ENCODE results near the gene C17orf67. TPM values are rescaled to one million over a fixed set of nuclear protein-coding genes. Genes with fewer than 3 reads are reported as not detected.

The C17orf67 gene
- total and polyA plus RNA-seq, 2 of the 13 experiments (the other 11 are each of a cell fraction or from before 2014, with no cell fraction given), result 0.41 to 0.86 TPM

DNA sequence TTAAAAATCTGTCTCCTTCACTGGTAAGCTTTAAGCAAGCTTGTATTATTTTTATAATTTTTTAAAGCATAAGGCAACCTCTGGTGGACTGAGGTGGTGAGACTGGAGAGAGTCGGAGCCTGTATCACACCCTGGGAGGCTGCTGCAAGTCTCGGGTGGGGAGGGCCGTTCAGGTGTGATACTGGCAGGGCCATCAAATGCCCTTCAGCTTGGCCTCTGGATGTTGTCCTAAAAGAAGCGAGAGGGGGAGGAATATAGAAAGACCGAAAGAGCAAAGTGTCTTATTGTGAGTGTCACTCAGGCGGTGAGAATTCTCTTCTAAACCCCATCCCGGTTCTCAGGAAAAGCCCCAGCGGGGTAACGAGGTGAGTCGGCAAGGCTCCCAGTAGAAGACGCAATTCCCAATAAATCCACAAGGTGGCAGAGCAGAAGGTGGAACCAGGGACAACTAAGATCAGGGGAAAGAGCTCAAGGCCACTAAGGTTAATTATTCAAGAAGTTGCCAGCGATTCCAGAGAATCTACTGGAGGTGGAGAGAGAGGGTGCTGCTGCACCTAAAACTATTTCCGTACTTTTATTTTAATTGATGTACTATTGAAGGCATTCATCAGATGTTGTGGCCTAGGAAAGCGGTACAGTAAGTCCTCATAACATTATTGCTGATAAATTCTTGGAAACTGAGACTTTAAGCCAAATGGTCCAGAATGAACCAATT, 14.1 kb downstream of the C17orf67 start (continued):
- no peak; the same call in 1 of the 2 replicates for TF ChIP-seq HMG20B (CRISPR knock-in tag; conservative IDR thresholded peaks at IDR 0.05)
- peak; percentile 85; the same call in 1 of the 2 replicates for TF ChIP-seq REPIN1 (CRISPR knock-in tag; IDR thresholded peaks at IDR 0.05; ENCODE audit: borderline replicate concordance, low read depth)
- TF ChIP-seq, protein P1, sequence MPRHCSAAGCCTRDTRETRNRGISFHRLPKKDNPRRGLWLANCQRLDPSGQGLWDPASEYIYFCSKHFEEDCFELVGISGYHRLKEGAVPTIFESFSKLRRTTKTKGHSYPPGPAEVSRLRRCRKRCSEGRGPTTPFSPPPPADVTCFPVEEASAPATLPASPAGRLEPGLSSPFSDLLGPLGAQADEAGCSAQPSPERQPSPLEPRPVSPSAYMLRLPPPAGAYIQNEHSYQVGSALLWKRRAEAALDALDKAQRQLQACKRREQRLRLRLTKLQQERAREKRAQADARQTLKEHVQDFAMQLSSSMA (CRISPR knock-in tag; IDR thresholded peaks at IDR 0.05), result no peak
- TF ChIP-seq MAFK (conservative IDR thresholded peaks at IDR 0.05 in 1 of 2, IDR thresholded peaks at IDR 0.05 in 1 of 2; ENCODE audit: low read length in 2 of 2), result no peak
- no peak for TF ChIP-seq SP2 (CRISPR knock-in tag; IDR thresholded peaks at IDR 0.05)
- TF ChIP-seq ZNF670 (CRISPR knock-in tag; IDR thresholded peaks at IDR 0.05; ENCODE audit: borderline replicate concordance), result no peak
- peak; percentile 65 for TF ChIP-seq NR2F6 (IDR thresholded peaks at IDR 0.05)
- peak; percentile 75 for TF ChIP-seq NR2F6 (CRISPR knock-in tag; IDR thresholded peaks at IDR 0.05)
- TF ChIP-seq, protein P2, sequence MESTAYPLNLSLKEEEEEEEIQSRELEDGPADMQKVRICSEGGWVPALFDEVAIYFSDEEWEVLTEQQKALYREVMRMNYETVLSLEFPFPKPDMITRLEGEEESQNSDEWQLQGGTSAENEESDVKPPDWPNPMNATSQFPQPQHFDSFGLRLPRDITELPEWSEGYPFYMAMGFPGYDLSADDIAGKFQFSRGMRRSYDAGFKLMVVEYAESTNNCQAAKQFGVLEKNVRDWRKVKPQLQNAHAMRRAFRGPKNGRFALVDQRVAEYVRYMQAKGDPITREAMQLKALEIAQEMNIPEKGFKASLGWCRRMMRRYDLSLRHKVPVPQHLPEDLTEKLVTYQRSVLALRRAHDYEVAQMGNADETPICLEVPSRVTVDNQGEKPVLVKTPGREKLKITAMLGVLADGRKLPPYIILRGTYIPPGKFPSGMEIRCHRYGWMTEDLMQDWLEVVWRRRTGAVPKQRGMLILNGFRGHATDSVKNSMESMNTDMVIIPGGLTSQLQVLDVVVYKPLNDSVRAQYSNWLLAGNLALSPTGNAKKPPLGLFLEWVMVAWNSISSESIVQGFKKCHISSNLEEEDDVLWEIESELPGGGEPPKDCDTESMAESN (CRISPR knock-in tag; conservative IDR thresholded peaks at IDR 0.05), result no peak
- TF ChIP-seq ZNF274 (CRISPR knock-in tag; IDR thresholded peaks at IDR 0.05), result no peak
- TF ChIP-seq, protein P3, sequence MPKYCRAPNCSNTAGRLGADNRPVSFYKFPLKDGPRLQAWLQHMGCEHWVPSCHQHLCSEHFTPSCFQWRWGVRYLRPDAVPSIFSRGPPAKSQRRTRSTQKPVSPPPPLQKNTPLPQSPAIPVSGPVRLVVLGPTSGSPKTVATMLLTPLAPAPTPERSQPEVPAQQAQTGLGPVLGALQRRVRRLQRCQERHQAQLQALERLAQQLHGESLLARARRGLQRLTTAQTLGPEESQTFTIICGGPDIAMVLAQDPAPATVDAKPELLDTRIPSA (CRISPR knock-in tag; IDR thresholded peaks at IDR 0.05; ENCODE audit: borderline replicate concordance), result no peak
- TF ChIP-seq PHB2 (IDR thresholded peaks at IDR 0.05; ENCODE audit: partially characterized antibody), result no peak
- no peak for TF ChIP-seq KLF11 (CRISPR knock-in tag; IDR thresholded peaks at IDR 0.05)
- 0 out of 2 replicates have a peak, but pooled peaks have one; percentile 48 for TF ChIP-seq PHF21A (CRISPR knock-in tag; IDR thresholded peaks at IDR 0.05)
- TF ChIP-seq, protein P4, sequence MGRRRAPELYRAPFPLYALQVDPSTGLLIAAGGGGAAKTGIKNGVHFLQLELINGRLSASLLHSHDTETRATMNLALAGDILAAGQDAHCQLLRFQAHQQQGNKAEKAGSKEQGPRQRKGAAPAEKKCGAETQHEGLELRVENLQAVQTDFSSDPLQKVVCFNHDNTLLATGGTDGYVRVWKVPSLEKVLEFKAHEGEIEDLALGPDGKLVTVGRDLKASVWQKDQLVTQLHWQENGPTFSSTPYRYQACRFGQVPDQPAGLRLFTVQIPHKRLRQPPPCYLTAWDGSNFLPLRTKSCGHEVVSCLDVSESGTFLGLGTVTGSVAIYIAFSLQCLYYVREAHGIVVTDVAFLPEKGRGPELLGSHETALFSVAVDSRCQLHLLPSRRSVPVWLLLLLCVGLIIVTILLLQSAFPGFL (CRISPR knock-in tag; IDR thresholded peaks at IDR 0.05), result no peak
- no peak for TF ChIP-seq TAF15 (IDR thresholded peaks at IDR 0.05; ENCODE audit: low read depth, low read length, poor library complexity, severe bottlenecking)
- TF ChIP-seq ZFYVE20 (CRISPR knock-in tag; IDR thresholded peaks at IDR 0.05; ENCODE audit: borderline replicate concordance, low read depth), result no peak
- TF ChIP-seq ZNF34 (CRISPR knock-in tag; IDR thresholded peaks at IDR 0.05; ENCODE audit: borderline replicate concordance), result 0 out of 2 replicates have a peak, but pooled peaks have one; percentile 45
- TF ChIP-seq, protein P5, sequence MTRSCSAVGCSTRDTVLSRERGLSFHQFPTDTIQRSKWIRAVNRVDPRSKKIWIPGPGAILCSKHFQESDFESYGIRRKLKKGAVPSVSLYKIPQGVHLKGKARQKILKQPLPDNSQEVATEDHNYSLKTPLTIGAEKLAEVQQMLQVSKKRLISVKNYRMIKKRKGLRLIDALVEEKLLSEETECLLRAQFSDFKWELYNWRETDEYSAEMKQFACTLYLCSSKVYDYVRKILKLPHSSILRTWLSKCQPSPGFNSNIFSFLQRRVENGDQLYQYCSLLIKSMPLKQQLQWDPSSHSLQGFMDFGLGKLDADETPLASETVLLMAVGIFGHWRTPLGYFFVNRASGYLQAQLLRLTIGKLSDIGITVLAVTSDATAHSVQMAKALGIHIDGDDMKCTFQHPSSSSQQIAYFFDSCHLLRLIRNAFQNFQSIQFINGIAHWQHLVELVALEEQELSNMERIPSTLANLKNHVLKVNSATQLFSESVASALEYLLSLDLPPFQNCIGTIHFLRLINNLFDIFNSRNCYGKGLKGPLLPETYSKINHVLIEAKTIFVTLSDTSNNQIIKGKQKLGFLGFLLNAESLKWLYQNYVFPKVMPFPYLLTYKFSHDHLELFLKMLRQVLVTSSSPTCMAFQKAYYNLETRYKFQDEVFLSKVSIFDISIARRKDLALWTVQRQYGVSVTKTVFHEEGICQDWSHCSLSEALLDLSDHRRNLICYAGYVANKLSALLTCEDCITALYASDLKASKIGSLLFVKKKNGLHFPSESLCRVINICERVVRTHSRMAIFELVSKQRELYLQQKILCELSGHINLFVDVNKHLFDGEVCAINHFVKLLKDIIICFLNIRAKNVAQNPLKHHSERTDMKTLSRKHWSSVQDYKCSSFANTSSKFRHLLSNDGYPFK (CRISPR knock-in tag; IDR thresholded peaks at IDR 0.05; ENCODE audit: borderline replicate concordance), result no peak
- TF ChIP-seq ATM (IDR thresholded peaks at IDR 0.05; ENCODE audit: borderline replicate concordance), result no peak
- TF ChIP-seq NFIC (IDR thresholded peaks at IDR 0.05; ENCODE audit: low read length), result no peak
- TF ChIP-seq PHF8 (CRISPR knock-in tag; IDR thresholded peaks at IDR 0.05), result 0 out of 2 replicates have a peak, but pooled peaks have one; percentile 17
- no peak for TF ChIP-seq TCF7L2 (IDR thresholded peaks at IDR 0.05; ENCODE audit: low read depth, low read length)
- TF ChIP-seq REL (CRISPR knock-in tag; conservative IDR thresholded peaks at IDR 0.05), result no peak
